Activated CD4-positive, alpha-beta T cell treated with anti-CD3 and anti-CD28 coated beads, Interleukin-2, amount 50 U/mL, for 24 hours (primary cell): Measurements from ENCODE around the gene PCSK6.

Source experiments
- DNase-seq, 2 donors: peaks; one replicate each; pipeline ENCODE4 v3.0.0-alpha.2; 2020; ENCODE audit warnings: low read depth in 1 of 2, low spot score in 1 of 2

The PCSK6 gene

DNA sequence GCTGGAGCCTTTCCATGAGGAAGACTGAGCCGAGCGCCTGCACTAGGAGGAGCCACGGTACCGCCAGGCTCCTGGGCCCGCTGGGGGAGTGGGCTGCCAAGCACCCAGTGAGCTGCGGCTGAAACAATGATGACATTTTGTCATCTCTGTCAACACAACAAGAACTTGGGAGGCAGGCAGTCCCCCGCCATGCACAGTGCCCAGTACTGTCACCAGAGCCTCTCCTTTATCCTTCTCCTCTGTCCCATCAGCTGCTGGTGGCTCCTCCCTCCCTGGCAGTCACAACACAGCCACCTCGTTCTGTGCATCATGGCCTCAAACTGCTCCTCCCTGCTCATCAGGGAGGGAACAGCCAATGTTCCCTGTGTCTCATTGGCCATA, 34.0 kb upstream of the PCSK6 start:
- DNase-seq: no peak

DNA sequence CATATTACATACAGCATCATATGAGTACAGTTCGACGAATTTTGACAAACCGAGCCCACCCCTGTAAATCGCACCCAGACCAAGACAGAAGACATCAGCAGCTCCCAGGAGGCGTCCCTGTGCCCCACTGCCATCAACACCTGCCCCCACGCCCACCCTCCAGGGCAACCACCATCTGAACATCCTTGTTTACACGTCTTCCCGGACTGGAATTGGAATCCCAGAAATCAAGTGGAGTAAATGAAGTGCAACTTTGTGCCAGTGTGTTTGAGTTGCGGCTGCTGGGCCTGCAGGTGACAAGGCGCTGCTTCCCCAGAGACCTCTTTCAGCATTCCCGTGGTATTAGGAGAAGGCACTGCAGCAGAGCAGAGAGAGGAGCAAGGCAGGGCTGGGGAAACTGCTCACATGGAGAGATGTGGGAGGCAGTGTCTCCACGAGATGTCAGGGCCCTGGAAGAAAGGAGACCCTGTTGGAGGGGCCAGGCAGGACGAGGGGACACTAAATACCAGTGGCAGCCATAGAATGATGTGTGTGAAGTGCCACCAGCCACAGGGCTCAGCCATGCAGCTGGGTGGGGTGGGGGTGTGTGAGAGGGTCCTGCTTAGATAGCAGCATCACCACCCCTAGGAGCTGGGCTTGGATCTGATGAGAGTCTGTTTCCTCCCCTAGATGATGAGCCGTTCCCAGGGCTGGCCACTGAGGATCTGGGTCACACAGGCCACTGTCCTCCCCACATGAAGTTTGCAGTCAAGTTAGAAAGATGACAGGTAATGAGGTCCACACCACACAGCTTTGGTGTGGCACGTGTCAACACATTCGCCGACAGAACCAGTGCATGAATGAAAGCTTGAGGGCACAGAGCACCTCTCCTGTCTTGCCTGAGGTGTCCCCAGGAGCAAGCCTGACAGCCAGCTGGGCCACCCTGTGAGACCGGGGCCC, 33.4 kb upstream of the PCSK6 start:
- DNase-seq: no peak

DNA sequence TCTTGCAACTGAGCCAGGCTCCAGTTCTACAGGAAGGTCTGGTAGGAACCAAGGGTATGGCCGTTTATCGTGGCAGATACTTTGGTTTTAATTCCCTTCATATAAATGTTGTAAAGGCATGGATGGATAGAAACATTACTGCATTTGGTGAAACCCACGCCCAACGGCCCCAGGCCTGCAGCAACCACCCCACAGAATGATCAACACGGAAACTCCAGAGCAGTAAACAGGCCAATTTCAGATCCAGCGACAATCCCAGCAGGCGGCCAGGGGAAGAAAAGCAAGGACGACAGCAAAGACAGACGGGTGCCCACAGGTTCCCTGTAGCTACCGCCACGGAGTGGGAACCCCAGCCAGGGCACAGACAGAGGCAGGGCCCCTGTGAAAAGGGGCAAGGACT, 32.6 kb upstream of the PCSK6 start:
- no peak for DNase-seq

GRCh38 chr15:101521591-101521990, 32.1 kb upstream of the PCSK6 start:
- DNase-seq: no peak

- no peak for DNase-seq
Observed at GRCh38 chr15:101521069-101521468, 31.6 kb upstream of the PCSK6 start.

DNA sequence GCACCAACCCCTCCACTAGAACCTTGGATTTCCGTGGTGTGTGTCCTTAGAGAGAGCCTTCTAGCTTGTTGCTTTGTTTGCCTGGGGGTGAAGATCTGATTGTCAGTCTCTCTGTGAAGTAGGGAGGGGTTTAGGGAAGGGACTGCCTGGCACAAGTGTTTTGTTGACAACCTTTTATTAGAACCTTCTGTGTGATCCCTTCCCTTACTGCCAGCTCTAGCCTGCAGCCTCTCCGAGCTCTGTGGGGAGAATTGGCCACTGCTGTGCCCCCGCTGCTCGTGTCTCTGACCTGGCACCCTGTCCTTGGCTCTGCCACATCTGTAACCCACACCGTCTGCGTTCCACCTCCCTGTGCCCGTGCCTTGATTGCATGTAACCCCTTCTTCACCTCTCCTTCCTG, 30.9 kb upstream of the PCSK6 start:
- no peak for DNase-seq

GRCh38 chr15:101517504-101517903, 28.0 kb upstream of the PCSK6 start:
- no peak for DNase-seq

- DNase-seq: no peak
Observed at GRCh38 chr15:101514318-101514717, 24.8 kb upstream of the PCSK6 start.

DNA sequence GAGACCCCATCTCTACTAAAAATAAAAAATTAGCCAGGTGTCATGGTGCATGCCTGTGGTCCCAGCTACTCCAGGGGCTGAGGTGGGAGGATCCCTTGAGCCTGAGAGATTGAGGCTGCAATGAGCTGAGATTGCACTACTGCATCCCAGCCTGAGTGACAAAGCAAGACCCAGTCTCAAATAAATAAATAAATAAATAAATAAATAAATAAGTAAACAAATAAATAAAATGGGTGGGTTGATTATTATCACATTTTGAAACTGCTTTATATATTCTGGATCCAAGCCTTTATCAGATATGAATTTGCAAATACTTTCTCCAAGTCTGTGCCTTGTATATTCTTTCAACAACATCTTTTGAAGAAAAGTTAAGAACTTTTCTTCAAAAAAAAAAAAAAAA, 22.2 kb upstream of the PCSK6 start:
- DNase-seq: no peak

DNA sequence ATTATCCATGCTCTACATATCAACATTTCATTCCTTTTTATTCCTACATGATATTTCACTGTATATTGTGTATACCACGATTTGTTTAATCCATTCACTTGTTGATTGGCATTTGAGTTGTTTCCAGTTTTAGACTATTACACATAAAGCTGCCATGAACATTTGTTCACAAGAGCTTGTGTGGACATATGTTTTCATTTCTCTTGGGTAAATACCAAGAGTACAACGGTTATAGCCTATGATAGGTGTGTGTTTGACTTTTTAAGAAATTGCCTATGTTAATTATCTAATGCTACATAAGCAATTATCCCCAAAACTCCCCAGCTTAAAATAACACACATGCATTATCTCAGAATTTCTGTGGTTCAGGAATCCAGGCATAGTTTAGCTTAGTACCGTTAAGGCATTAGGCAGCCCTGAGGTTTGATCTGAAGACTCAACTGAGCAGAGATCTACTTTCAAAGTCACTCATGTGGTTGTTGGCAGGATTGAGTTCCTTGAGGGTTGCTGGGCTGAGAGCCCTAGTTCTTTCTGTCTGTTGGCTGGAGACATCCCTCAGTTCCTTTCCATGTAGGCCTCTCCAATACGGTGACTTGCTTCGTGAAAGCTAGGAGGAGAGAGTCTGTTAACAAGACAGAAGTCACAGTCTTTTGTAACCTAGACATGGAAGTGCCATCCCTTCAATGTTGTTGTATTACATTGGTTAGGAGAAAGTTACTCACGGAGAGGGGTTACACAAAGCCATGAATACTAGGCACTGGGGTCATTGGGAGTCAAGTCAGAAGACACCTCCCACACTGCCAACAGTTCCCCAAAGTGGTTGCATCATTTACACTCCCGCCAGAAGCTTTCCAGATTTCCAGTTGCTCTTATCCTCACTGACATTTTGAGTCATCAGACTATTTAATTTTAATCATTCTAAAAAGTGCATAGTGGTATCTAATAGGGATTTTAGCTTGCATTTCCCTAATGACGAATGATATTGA, 21.0 kb upstream of the PCSK6 start:
- DNase-seq: no peak

GRCh38 chr15:101509279-101509678, 19.8 kb upstream of the PCSK6 start:
- no peak for DNase-seq

GRCh38 chr15:101506491-101506890, 17.0 kb upstream of the PCSK6 start:
- DNase-seq: no peak

GRCh38 chr15:101505610-101506337, 16.3 kb upstream of the PCSK6 start:
- no peak for DNase-seq

- no peak for DNase-seq
Observed at GRCh38 chr15:101504866-101505609, 15.5 kb upstream of the PCSK6 start.

- DNase-seq: no peak
Observed at GRCh38 chr15:101504373-101504772, 14.9 kb upstream of the PCSK6 start.

GRCh38 chr15:101503296-101503599, 13.7 kb upstream of the PCSK6 start:
- DNase-seq: no peak

DNA sequence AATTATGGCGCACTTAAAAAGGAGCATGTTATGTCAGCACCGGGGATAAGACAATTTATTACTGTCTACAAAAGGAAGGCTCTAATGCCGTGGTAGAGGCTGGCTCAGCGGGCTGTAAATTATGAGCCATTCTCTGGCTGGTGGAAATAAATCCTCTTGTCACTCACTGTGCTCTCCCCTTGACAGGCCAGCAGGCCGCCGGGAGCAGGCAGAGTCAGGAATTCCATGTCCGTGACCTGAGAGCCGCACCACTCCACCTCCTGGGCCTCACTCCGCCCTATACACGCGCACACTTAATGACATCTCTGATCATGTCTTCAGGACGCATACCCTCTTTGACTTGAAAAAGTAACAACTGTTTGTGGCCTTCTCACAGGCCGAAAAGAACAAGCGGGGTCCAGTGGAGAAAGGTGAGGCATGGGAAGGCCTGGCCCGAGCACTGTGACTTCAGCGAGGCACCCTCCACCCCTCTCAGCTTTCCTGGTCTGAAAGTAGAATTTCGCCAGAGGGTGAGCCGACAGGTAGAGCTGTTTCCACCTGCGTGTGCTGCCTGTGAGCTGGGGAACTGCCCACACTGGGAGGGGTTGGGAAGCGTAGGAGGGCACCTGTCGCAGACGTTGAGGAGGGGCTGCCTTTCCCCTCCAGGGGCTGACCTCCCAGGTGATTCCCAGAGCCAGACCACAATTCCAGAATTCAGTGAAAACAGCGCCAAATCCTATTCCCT, 13.2 kb upstream of the PCSK6 start:
- no peak for DNase-seq

- DNase-seq: peak; percentile 16 to 25
Observed at GRCh38 chr15:101501703-101502373, 12.3 kb upstream of the PCSK6 start.

GRCh38 chr15:101500865-101501551, 11.5 kb upstream of the PCSK6 start:
- DNase-seq: no peak
